Epithelial cell of proximal tubule (primary cell): Measurements from ENCODE around the gene PLEKHA3. TPM values are rescaled to one million over a fixed set of nuclear protein-coding genes. Genes with fewer than 3 reads are reported as not detected.
A peak's percentile ranks its signal among the peaks of the same experiment; 100 is the strongest.

Experiments
- DNase-seq: peaks from one replicate; pipeline ENCODE4 v3.0.0-alpha.2; 2011; ENCODE audit warnings: low read depth
- H3K4me3 ChIP-seq: 2 replicates; pipeline ENCODE4 v1.5.1; 2011; ENCODE audit warnings: low read depth, mild to moderate bottlenecking, low read length
- total RNA-seq: library from RNA; depleted of rRNA; stranded (reverse); fragments of >200 nt; gene quantifications from 2 replicates; pipeline ENCODE4 v1.2.3, GENCODE V29; 2015
- TF ChIP-seq, protein P1 (sequence below): conservative IDR thresholded peaks from 2 replicates; pipeline ENCODE4 v1.5.1; 2012; ENCODE audit warnings: low read depth, mild to moderate bottlenecking, low read length

The PLEKHA3 gene
- total RNA-seq, 1 donor from 2014 or later: 13.7 TPM

DNA sequence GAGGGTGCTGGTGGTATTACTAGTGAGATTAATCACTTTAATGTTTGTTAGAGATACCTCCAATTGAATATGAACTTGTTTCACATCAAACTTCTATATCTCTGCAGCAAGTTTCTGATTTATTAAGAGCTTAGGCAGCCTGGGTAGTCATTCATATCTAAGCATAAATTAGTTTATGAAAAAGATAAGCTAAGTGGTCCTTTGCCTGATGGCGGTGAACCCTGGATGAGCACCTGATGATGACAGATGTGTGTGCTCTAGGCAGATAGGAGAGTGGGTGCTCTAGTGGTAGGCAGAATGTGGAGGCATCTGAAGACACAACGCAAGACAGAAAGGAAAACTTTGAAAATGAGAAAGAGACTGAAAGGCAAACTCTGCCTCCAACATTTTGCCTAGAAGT, 6.9 kb upstream of the PLEKHA3 start:
- no peak for DNase-seq
- TF ChIP-seq, protein P1, sequence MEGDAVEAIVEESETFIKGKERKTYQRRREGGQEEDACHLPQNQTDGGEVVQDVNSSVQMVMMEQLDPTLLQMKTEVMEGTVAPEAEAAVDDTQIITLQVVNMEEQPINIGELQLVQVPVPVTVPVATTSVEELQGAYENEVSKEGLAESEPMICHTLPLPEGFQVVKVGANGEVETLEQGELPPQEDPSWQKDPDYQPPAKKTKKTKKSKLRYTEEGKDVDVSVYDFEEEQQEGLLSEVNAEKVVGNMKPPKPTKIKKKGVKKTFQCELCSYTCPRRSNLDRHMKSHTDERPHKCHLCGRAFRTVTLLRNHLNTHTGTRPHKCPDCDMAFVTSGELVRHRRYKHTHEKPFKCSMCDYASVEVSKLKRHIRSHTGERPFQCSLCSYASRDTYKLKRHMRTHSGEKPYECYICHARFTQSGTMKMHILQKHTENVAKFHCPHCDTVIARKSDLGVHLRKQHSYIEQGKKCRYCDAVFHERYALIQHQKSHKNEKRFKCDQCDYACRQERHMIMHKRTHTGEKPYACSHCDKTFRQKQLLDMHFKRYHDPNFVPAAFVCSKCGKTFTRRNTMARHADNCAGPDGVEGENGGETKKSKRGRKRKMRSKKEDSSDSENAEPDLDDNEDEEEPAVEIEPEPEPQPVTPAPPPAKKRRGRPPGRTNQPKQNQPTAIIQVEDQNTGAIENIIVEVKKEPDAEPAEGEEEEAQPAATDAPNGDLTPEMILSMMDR: no peak
- no peak overlapping the region for H3K4me3 ChIP-seq

DNA sequence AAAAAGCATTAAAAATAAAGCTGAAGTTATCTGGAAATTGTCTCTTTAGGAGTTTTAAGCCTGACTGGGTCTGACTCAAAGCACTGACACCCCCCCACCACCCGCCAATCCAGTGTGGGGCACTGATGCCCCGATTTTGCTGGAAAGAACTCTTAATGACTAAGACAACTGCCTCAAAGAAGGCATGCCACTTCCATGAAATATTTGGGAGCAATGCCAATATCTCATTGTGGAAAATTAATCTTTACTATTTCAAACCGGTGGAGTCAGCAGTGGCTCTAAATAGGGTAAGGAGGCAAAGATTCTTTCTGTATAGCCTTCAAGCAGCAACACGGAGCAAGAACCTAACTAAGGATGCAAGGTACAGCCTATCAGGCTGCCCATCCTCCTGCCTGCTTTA, 6.3 kb upstream of the PLEKHA3 start:
- H3K4me3 ChIP-seq: no peak overlapping the region
- DNase-seq: no peak
- TF ChIP-seq, protein P1: no peak

DNA sequence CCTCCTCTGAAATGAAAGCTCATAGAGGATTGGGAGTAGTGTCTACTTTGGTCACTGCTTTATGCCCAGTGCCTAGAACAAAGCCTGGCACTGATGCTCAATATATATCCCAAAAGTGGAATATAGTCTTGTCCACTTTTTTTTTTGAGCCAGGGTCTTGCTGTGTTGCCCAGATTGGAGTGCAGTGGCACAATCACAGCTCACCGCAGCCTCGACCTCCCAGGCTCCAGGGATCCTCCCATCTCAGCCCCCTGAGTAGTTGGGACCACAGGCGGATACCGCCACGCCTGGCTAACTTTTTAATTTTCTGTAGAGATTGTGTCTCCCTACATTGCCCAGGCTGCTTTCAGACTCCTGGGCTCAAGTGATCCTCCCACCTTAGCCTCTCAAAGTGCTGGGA, 5.7 kb upstream of the PLEKHA3 start:
- H3K4me3 ChIP-seq: no peak overlapping the region
- TF ChIP-seq, protein P1: no peak
- DNase-seq: no peak

DNA sequence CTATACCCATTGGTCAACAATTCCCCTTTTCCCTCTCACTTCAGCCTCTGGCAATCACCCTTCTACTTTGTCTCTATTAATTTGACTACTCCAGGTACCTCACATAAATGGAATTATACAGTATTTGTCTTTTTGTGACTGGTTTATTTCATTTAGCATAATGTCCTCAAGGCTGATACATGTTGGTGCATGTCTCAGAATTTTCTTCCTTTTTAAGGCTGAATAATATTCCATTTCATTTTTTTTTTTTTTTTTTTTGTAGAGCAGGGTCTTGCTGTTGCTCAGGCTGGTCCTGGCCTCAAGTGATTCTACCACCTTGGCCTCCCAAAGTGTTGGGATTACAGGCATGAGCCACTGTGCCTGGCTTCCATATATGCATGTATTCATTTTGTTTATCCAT, 3.8 kb upstream of the PLEKHA3 start:
- DNase-seq: no peak
- no peak overlapping the region for H3K4me3 ChIP-seq
- TF ChIP-seq, protein P1: no peak

DNA sequence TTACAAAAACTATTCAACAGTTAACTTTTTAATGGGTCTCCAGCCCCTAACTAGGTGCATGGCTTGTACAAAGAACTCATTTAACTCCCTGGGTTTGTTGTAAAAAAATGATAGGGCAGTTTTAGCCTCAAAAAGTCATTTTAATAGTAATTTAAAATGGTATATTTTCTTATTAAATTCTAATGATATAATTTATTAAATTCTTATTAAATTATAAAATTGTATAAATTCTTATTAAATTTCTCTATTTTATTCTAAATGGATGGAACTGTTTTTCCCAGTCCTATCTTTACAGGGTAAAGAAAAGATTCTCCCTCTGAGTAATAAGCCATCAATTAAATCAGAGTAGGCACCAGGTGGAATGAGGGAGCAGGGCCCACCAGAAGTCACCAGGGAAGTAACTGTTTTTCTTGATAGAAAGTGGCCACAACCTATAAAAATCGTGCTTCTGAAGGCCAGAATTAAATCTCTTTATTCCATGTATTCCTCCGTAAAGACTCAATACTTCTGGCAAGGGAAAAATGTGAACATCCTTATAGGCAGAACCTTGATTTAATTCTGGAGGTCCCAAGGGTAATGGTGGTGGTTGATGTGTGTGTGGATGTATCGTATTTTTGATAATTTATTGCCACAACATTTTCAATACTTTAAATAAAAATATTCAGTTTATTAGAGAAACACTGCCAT, 2.7 kb upstream of the PLEKHA3 start:
- no peak for DNase-seq
- H3K4me3 ChIP-seq: peak overlapping the region; percentile 72
- TF ChIP-seq, protein P1: no peak

DNA sequence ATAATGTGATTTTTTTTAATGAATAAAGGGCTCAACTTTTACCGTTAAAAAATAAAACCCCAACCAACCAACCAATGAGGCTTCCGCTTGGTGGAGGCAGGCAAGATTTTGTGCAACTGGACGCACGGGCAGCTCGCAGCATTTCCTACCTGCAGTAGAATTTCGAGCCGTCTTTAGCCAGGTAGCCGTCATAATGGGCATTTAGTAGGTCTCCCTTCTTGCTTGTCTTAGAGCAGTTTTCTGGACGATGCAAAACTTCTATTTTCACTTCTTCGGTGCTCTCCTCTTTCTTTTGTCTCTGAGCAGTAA, 2.2 kb upstream of the PLEKHA3 start:
- TF ChIP-seq, protein P1: no peak
- peak overlapping the region; percentile 72 for H3K4me3 ChIP-seq
- DNase-seq: no peak

DNA sequence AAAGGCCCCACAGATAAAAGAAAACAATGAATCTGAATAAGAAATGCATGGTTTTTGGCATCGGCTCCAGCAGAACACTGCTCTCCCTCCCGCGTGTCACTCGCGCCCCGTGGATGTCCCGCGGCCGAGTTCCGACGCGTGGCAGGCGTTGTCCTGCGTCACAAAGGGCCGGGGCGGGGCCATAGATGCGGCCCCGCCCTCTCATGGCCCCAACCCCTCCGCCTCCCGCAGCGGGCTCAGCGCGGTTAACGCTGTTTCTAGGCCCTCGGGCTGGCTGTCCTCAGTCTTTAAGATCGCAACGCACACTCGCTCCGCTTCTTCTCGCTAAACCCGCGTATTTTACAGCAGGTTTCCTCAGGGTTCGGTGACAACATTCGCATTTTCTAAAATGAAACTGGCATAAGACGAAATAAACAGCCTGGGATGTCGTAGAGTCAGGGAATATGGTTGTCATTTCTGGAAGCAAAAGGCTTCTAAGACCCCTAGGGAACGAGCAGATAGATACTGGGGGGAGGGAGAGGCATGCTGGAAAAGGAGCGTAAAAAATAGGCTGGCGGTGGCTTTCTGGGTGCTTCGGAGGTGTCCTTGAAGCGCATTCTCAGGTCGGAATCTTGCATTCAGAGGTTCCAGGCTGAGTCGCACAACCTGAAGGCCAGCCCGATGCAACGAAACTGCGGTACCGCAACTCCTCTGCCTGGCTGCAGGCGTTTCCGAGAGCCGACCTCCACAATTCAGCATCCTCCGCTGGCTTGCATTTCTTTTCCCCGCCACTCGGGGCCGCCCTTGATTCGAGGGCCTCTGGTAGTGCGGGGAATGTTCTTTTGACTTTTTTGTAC, 1.6 kb upstream of the PLEKHA3 start, which contains the start of gene FKBP7:
Gene FKBP7 (minus strand): TSS at position 162 of the 836 bp plus-strand sequence. CDS start 101 bp downstream, at position 61.
- TF ChIP-seq, protein P1: peak; percentile 62
- no peak for DNase-seq

More for the DNA sequence above, 1.6 kb upstream of the PLEKHA3 start, which contains the start of gene FKBP7:
- H3K4me3 ChIP-seq: peak within 1 kb of the TSS; percentile 72
